H9 (cell line): ENCODE results near the gene GALNT5. TPM values are rescaled to one million over a fixed set of nuclear protein-coding genes. Genes with fewer than 3 reads are reported as not detected.

Experiments used
- DNase-seq: peaks from one replicate; pipeline ENCODE4 v3.0.0-alpha.2; 2017
- H2AFZ ChIP-seq: one replicate; pipeline ENCODE4 v1.6.1; 2013; ENCODE audit warnings: mild to moderate bottlenecking, low read length, control low read depth, moderate library complexity
- H2AK5ac ChIP-seq: 2 replicates; pipeline ENCODE4 v1.6.1; 2013; ENCODE audit warnings: low read length, control low read depth, mixed read lengths; ENCODE audit not compliant: insufficient read length
- H2BK120ac ChIP-seq: one replicate; pipeline ENCODE4 v1.6.1; 2013; ENCODE audit warnings: low read depth, mild to moderate bottlenecking, low read length, control low read depth, inconsistent platforms; ENCODE audit not compliant: poor library complexity, severe bottlenecking
- H2BK12ac ChIP-seq: 2 replicates; pipeline ENCODE4 v1.6.1; 2013; ENCODE audit warnings: low read length, control low read depth, mixed read lengths, low read depth; ENCODE audit not compliant: insufficient read length
- H2BK15ac ChIP-seq: 2 replicates; pipeline ENCODE4 v1.6.1; 2013; ENCODE audit warnings: low read depth, low read length, control low read depth
- H2BK20ac ChIP-seq: one replicate; pipeline ENCODE4 v1.6.1; 2013; ENCODE audit warnings: low read depth, mild to moderate bottlenecking, low read length, control low read depth, inconsistent platforms; ENCODE audit not compliant: poor library complexity, severe bottlenecking
- H2BK5ac ChIP-seq: 2 replicates; pipeline ENCODE4 v1.6.1; 2013; ENCODE audit warnings: low read length, control low read depth, mixed read lengths; ENCODE audit not compliant: insufficient read length
- H3K14ac ChIP-seq: 2 replicates; pipeline ENCODE4 v1.6.1; 2013; ENCODE audit warnings: low read length, control low read depth; ENCODE audit not compliant: insufficient read depth
- H3K18ac ChIP-seq: 2 replicates; pipeline ENCODE4 v1.6.1; 2013; ENCODE audit warnings: low read depth, mild to moderate bottlenecking, mixed read lengths, low read length, control low read depth; ENCODE audit not compliant: insufficient read length
- H3K23ac ChIP-seq: 2 replicates; pipeline ENCODE4 v1.6.1; 2013; ENCODE audit warnings: low read length, control low read depth, mixed read lengths, low read depth; ENCODE audit not compliant: insufficient read length
- H3K23me2 ChIP-seq: 2 replicates; pipeline ENCODE4 v1.6.1; 2013; ENCODE audit warnings: low read depth, mild to moderate bottlenecking, mixed read lengths, low read length, control low read depth; ENCODE audit not compliant: insufficient read length, poor library complexity, severe bottlenecking
- H3K27ac ChIP-seq: 2 replicates; pipeline ENCODE4 v1.5.1; 2013; ENCODE audit warnings: low read length, control low read depth, mixed read lengths, low read depth; ENCODE audit not compliant: insufficient read length
- H3K27me3 ChIP-seq: 2 replicates; pipeline ENCODE4 v1.6.1; 2013; ENCODE audit warnings: low read length, control low read depth, inconsistent platforms; ENCODE audit not compliant: insufficient read depth
- H3K4ac ChIP-seq: 2 replicates; pipeline ENCODE4 v1.6.1; 2013; ENCODE audit warnings: low read depth, mild to moderate bottlenecking, control low read depth, inconsistent platforms, low read length, moderate library complexity
- H3K4me1 ChIP-seq: 2 replicates; pipeline ENCODE4 v1.6.1; 2013; ENCODE audit warnings: low read length, control low read depth, inconsistent platforms; ENCODE audit not compliant: insufficient read depth
- H3K4me2 ChIP-seq: 2 replicates; pipeline ENCODE4 v1.6.1; 2013; ENCODE audit warnings: low read length, control low read depth, mixed read lengths; ENCODE audit not compliant: insufficient read length, insufficient read depth
- H3K56ac ChIP-seq: 2 replicates; pipeline ENCODE4 v1.6.1; 2013; ENCODE audit warnings: low read depth, mild to moderate bottlenecking, mixed read lengths, low read length, control low read depth; ENCODE audit not compliant: insufficient read length
- H3K79me1 ChIP-seq: 2 replicates; pipeline ENCODE4 v1.6.1; 2013; ENCODE audit warnings: low read depth, mild to moderate bottlenecking, moderate library complexity, low read length, control low read depth, inconsistent platforms; ENCODE audit not compliant: insufficient read depth, poor library complexity, severe bottlenecking
- H3K79me2 ChIP-seq: 2 replicates; pipeline ENCODE4 v1.6.1; 2013; ENCODE audit warnings: low read length, control low read depth, inconsistent platforms; ENCODE audit not compliant: insufficient read depth
- H3K9ac ChIP-seq: 2 replicates; pipeline ENCODE4 v1.6.1; 2013; ENCODE audit warnings: low read length, control low read depth, mixed read lengths; ENCODE audit not compliant: insufficient read length; ENCODE audit errors: extremely low read depth
- H3K9me3 ChIP-seq: one replicate; pipeline ENCODE4 v1.6.1; 2013; ENCODE audit warnings: low read depth, low read length, inconsistent platforms; ENCODE audit not compliant: control insufficient read depth
- H3T11ph ChIP-seq: one replicate; pipeline ENCODE4 v1.6.1; 2013; ENCODE audit warnings: mild to moderate bottlenecking, low read length, control low read depth, inconsistent platforms
- H4K20me1 ChIP-seq: one replicate; pipeline ENCODE4 v1.6.1; 2013; ENCODE audit not compliant: control insufficient read depth, insufficient read length, insufficient read depth
- H4K5ac ChIP-seq: 2 replicates; pipeline ENCODE4 v1.6.1; 2013; ENCODE audit warnings: low read depth, mild to moderate bottlenecking, mixed read lengths, low read length, control low read depth; ENCODE audit not compliant: insufficient read length
- H4K8ac ChIP-seq: replicated peaks from 2 replicates; pipeline ENCODE4 v1.6.1; 2013; ENCODE audit warnings: low read length, control low read depth, mixed read lengths, low read depth; ENCODE audit not compliant: insufficient read length
- H4K91ac ChIP-seq: 2 replicates; pipeline ENCODE4 v1.6.1; 2013; ENCODE audit warnings: low read depth, mild to moderate bottlenecking, moderate library complexity, mixed read lengths, low read length, control low read depth; ENCODE audit not compliant: insufficient read length
- H3K27ac Mint-ChIP-seq, 3 experiments: 2 replicates in 2 of 3; 3 replicates in 1 of 3; pipeline ENCODE4 v1.8.0; 2020 to 2021; ENCODE audit warnings: mixed read lengths in 3 of 3, mild to moderate bottlenecking in 1 of 3, moderate library complexity in 1 of 3
- H3K27me3 Mint-ChIP-seq: 2 replicates; pipeline ENCODE4 v1.8.0; 2021; ENCODE audit warnings: low read depth, mild to moderate bottlenecking, moderate library complexity, mixed read lengths
- H3K36me3 Mint-ChIP-seq, 3 experiments: 2 replicates in 2 of 3; 3 replicates in 1 of 3; pipeline ENCODE4 v1.8.0; 2020 to 2021; ENCODE audit warnings: low read depth in 3 of 3, mixed read lengths in 3 of 3; ENCODE audit not compliant: insufficient read depth in 1 of 3
- H3K4me1 Mint-ChIP-seq, 2 experiments: 2 replicates each; pipeline ENCODE4 v1.8.0; 2020; ENCODE audit warnings: mixed read lengths in 2 of 2
- H3K4me3 Mint-ChIP-seq, 2 experiments: 2 replicates in 1 of 2; 3 replicates in 1 of 2; pipeline ENCODE4 v1.8.0; 2020 to 2021; ENCODE audit warnings: mild to moderate bottlenecking in 2 of 2, mixed read lengths in 2 of 2, moderate library complexity in 1 of 2
- H3K9me3 Mint-ChIP-seq, 2 experiments: 2 replicates in 1 of 2; 3 replicates in 1 of 2; pipeline ENCODE4 v1.8.0; 2020; ENCODE audit warnings: mild to moderate bottlenecking in 2 of 2, mixed read lengths in 2 of 2, moderate library complexity in 1 of 2
- CTCF ChIP-seq: fragments of 200-600 bp; sonication (generic); conservative IDR thresholded peaks from 3 replicates; pipeline ENCODE4 v1.8.0; 2021; ENCODE audit warnings: antibody characterized with exemption, mild to moderate bottlenecking
- WGBS: extraction: QIAGEN DNeasy Blood & Tissue Kit; methylation state at CpG from one replicate; pipeline ENCODE4 v1.1.7; 2013; ENCODE audit warnings: missing lambda C conversion rate, low lambda C conversion rate, mixed read lengths; ENCODE audit not compliant: insufficient read length; ENCODE audit errors: extremely low coverage; 5-methylcytosine and 5-hydroxymethylcytosine counted together
- total RNA-seq: library from RNA; stranded (reverse); gene quantifications from 2 replicates; pipeline ENCODE4 v1.2.1, GENCODE V29; 2021

The GALNT5 gene
- total RNA-seq, 1 experiment from 2014 or later, result 0.17 TPM

DNA sequence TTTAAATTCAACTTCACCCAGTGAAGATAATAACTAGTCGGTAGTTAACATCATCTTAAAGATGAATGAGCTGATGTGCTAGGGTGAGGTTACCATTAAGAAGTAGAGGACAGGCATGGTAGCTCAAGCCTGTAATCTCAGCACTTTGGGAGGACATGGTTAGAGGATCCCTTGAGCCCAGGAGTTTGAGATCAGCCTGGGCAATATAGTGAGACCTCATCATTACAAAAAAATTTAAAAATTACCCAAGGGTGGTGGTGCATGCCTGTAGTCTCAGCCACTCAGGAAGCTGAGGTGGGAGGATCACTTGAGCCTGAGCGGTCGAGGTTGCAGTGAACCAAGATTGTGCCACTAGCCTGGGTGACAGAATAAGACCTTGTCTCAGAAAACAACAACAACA is 4.7 kb downstream of the GALNT5 start:
- Mint-ChIP-seq H3K4me1 (peaks cover 33 to 39% of the 10 kb centered on the region in 2 experiments), H3K9me3 (no peaks in the 10 kb centered on the region), H3K4me3 (no peak overlapping the region), H3K27me3 (peaks cover 3% of the 10 kb centered on the region), H3K36me3 (peaks cover 0 to 5% (median 0%) of the 10 kb centered on the region in 3 experiments; a peak in 2 of 7 replicates), H3K27ac (no peak overlapping the region)
- Histone ChIP-seq H2BK20ac (no peak overlapping the region), H3K79me1 (no peaks in the 10 kb centered on the region), H4K91ac (no peak overlapping the region), H3K4me2 (no peak overlapping the region), H3K4me1 (peaks cover 5% of the 10 kb centered on the region; the same call in 1 of the 2 replicates), H2AK5ac (no peak overlapping the region), H3K23ac (no peak overlapping the region), H3T11ph (no peak overlapping the region), H3K79me2 (no peaks in the 10 kb centered on the region), H4K5ac (no peak overlapping the region), H3K27me3 (no peaks in the 10 kb centered on the region), H2BK12ac (no peak overlapping the region), H2AFZ (no peak overlapping the region), H3K18ac (no peak overlapping the region), H3K56ac (no peak overlapping the region), H2BK15ac (no peak overlapping the region), H3K9me3 (no peaks in the 10 kb centered on the region), H3K4ac (no peak overlapping the region), H3K27ac (no peak overlapping the region), H2BK120ac (no peak overlapping the region), H3K9ac (no peak overlapping the region), H4K20me1 (no peaks in the 10 kb centered on the region), H3K14ac (no peak overlapping the region), H3K23me2 (peaks cover 3% of the 10 kb centered on the region), H4K8ac (no peak overlapping the region), H2BK5ac (no peak overlapping the region)
- TF ChIP-seq CTCF, result no peak
- no CpG with 5 or more reads among the region's 3 CpGs for WGBS
- DNase-seq, result no peak
